MM.1S (cell line): ENCODE results near the gene NPAS1.

Experiments
- CTCF ChIP-seq: fragments of 300-600 bp; sonication (generic); IDR thresholded peaks from 2 replicates; pipeline ENCODE4 v1.5.1; 2016; ENCODE audit warnings: antibody characterized with exemption, low read length, mixed read lengths
- EZH2 ChIP-seq: fragments of 300-600 bp; sonication (generic); optimal IDR thresholded peaks from 2 replicates; pipeline ENCODE3; 2017; ENCODE audit warnings: low read depth, mild to moderate bottlenecking, antibody characterized with exemption, low read length, mixed read lengths
- EZH2phosphoT487 ChIP-seq: fragments of 300-600 bp; sonication (generic); IDR thresholded peaks from 2 replicates; pipeline ENCODE4 v1.6.1; 2018; ENCODE audit warnings: antibody characterized with exemption, low read length

- TF ChIP-seq CTCF, result no peak
- no peak for TF ChIP-seq EZH2
- TF ChIP-seq EZH2phosphoT487, result no peak
Observed at GRCh38 chr19:46975011-46975924, 44.4 kb upstream of the NPAS1 start.
